VCaP (cell line): Measurements from ENCODE around the gene SULT1E1.

Source experiments
- H3K27ac ChIP-seq: fragments of 450-650 bp; 2 replicates; pipeline ENCODE4 v1.5.1; 2017
- CTCF ChIP-seq: fragments of 450-650 bp; conservative IDR thresholded peaks from 2 replicates; pipeline ENCODE4 v1.5.1; 2017; ENCODE audit warnings: mild to moderate bottlenecking, moderate library complexity

Gene SULT1E1

GRCh38 chr4:69800599-69800998 is 59.3 kb downstream of the SULT1E1 start:
- H3K27ac ChIP-seq = no peak overlapping the region
- no peak for TF ChIP-seq CTCF

DNA sequence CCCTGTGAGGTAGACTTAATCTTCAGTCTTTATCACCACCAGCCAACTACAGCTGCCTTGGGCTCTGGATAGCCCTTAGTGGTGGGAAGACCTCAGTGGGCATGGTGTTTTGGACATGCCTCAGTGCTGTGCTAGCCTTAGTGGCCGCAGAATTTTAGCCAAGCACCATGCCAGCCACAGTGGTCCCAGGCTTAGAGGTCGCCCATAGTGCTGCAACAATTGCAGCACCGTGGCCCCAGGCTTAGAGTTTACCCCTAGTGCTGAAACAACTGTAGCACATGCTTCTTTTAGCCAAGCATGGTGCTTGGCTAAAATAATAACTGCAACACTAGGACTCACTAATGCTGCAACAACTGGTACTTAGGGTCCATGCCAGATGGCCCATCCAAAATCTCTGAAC is 60.6 kb downstream of the SULT1E1 start:
- no peak for TF ChIP-seq CTCF
- H3K27ac ChIP-seq = no peak overlapping the region

- H3K27ac ChIP-seq = no peak overlapping the region
- no peak for TF ChIP-seq CTCF
Measured at GRCh38 chr4:69793732-69794131, 66.2 kb downstream of the SULT1E1 start.
